NB4 (cell line): ENCODE results near the gene KIF6.

ENCODE experiments used
- MAX ChIP-seq: IDR thresholded peaks from 2 replicates; pipeline ENCODE4 v1.6.1; 2011; ENCODE audit warnings: low read depth, low read length
- POLR2A ChIP-seq: IDR thresholded peaks from 2 replicates; pipeline ENCODE4 v1.6.1; 2011; ENCODE audit warnings: mild to moderate bottlenecking; ENCODE audit not compliant: insufficient read length; ENCODE audit errors: extremely low read depth
- TF ChIP-seq, protein P1 (sequence below): IDR thresholded peaks from one replicate; pipeline ENCODE4 v1.5.1; 2012; ENCODE audit warnings: low read depth, low read length

DNA sequence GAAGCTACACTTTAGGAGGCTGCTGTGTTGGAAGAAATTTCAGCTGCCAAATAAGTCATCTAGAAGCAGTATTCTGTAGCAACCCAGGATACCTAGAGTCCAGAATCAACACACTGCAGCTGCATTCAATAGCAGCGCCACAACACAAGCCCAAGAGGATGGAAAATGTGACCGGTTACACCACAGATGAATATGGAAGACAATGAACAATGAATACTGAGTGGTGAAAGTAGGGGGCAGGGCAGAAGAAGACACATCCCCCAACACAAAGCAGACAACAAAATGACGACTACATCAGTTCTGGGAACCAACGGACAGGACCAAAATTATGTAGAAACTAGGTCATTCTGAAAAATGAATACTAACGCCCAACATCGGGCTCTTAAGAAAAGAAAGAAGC, 38.2 kb downstream of the KIF6 start:
- TF ChIP-seq POLR2A (no peak), MAX (no peak)
- TF ChIP-seq, protein P1, sequence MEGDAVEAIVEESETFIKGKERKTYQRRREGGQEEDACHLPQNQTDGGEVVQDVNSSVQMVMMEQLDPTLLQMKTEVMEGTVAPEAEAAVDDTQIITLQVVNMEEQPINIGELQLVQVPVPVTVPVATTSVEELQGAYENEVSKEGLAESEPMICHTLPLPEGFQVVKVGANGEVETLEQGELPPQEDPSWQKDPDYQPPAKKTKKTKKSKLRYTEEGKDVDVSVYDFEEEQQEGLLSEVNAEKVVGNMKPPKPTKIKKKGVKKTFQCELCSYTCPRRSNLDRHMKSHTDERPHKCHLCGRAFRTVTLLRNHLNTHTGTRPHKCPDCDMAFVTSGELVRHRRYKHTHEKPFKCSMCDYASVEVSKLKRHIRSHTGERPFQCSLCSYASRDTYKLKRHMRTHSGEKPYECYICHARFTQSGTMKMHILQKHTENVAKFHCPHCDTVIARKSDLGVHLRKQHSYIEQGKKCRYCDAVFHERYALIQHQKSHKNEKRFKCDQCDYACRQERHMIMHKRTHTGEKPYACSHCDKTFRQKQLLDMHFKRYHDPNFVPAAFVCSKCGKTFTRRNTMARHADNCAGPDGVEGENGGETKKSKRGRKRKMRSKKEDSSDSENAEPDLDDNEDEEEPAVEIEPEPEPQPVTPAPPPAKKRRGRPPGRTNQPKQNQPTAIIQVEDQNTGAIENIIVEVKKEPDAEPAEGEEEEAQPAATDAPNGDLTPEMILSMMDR: no peak
